ENCODE results near the gene TTC34. TPM values are rescaled to one million over a fixed set of nuclear protein-coding genes. Genes with fewer than 3 reads are reported as not detected.

TTC34 gene
- total and polyA plus RNA-seq, 2 of the 13 experiments (the other 11 are each of a cell fraction or from before 2014, with no cell fraction given): 0.07 to 0.11 TPM

- TF ChIP-seq ZNF33B (CRISPR knock-in tag; IDR thresholded peaks at IDR 0.05): no peak
- TF ChIP-seq ZBTB8A (CRISPR knock-in tag; IDR thresholded peaks at IDR 0.05; ENCODE audit: borderline replicate concordance, low read depth): no peak
- TF ChIP-seq, protein P1, sequence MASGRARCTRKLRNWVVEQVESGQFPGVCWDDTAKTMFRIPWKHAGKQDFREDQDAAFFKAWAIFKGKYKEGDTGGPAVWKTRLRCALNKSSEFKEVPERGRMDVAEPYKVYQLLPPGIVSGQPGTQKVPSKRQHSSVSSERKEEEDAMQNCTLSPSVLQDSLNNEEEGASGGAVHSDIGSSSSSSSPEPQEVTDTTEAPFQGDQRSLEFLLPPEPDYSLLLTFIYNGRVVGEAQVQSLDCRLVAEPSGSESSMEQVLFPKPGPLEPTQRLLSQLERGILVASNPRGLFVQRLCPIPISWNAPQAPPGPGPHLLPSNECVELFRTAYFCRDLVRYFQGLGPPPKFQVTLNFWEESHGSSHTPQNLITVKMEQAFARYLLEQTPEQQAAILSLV (CRISPR knock-in tag; IDR thresholded peaks at IDR 0.05; ENCODE audit: borderline replicate concordance): no peak
- TF ChIP-seq ISX (CRISPR knock-in tag; conservative IDR thresholded peaks at IDR 0.05): no peak
- no peak for TF ChIP-seq KDM5A (IDR thresholded peaks at IDR 0.05; ENCODE audit: borderline replicate concordance, low read length)
- no peak for TF ChIP-seq ZSCAN12 (CRISPR knock-in tag; IDR thresholded peaks at IDR 0.05)
- no peak for TF ChIP-seq EEA1 (CRISPR knock-in tag; IDR thresholded peaks at IDR 0.05; ENCODE audit: borderline replicate concordance)
- TF ChIP-seq, protein P2, sequence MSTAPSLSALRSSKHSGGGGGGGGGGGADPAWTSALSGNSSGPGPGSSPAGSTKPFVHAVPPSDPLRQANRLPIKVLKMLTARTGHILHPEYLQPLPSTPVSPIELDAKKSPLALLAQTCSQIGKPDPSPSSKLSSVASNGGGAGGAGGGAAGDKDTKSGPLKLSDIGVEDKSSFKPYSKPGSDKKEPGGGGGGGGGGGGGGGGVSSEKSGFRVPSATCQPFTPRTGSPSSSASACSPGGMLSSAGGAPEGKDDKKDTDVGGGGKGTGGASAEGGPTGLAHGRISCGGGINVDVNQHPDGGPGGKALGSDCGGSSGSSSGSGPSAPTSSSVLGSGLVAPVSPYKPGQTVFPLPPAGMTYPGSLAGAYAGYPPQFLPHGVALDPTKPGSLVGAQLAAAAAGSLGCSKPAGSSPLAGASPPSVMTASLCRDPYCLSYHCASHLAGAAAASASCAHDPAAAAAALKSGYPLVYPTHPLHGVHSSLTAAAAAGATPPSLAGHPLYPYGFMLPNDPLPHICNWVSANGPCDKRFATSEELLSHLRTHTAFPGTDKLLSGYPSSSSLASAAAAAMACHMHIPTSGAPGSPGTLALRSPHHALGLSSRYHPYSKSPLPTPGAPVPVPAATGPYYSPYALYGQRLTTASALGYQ (CRISPR knock-in tag; IDR thresholded peaks at IDR 0.05): no peak
- no peak for TF ChIP-seq ZNF512 (CRISPR knock-in tag; IDR thresholded peaks at IDR 0.05)
- TF ChIP-seq PAWR (CRISPR knock-in tag; IDR thresholded peaks at IDR 0.05; ENCODE audit: borderline replicate concordance): no peak
- TF ChIP-seq MNT (IDR thresholded peaks at IDR 0.05): no peak
Observed at GRCh38 chr1:2809656-2810055, 8.2 kb upstream of the TTC34 start (continued).

All from HepG2 (cell line).